Measurements from ENCODE around the gene MYLK.
A peak's percentile ranks its signal among the peaks of the same experiment; 100 is the strongest.
"Not testable (repeated sequence)": the region's sequence is repeated elsewhere in the genome, so short reads cannot be mapped to it uniquely, and the experiment has no call there.

The MYLK gene

DNA sequence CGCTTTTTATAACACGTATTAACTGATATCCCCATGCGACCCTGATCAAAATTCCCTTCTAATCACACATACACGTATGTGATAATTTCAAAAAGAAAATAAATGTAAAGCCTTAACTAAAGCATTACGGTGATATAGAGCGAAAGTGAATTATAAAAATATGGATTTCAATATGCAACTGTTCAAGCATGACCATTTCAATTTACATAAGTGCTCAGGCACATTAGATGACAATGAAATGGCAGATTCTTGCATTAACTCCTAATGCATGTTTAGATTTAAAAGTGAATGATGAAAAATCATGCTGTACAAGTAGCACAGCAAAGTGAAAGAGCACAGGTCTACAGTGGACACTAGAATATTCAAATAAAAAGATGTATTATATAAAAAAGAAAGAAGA, 140.1 kb downstream of the MYLK start:
- DNase-seq, result no peak

GRCh38 chr3:123743121-123743520, 141.0 kb downstream of the MYLK start:
- peak; percentile 77 for DNase-seq

GRCh38 chr3:123741041-123741511, 143.1 kb downstream of the MYLK start:
- DNase-seq, result peak; percentile 54

GRCh38 chr3:123740391-123740822, 143.7 kb downstream of the MYLK start:
- no peak for DNase-seq

- DNase-seq, result peak; percentile 88
Observed at GRCh38 chr3:123739754-123740153, 144.4 kb downstream of the MYLK start.

- peak; percentile 29 for DNase-seq
Observed at GRCh38 chr3:123739106-123739505, 145.0 kb downstream of the MYLK start.

DNA sequence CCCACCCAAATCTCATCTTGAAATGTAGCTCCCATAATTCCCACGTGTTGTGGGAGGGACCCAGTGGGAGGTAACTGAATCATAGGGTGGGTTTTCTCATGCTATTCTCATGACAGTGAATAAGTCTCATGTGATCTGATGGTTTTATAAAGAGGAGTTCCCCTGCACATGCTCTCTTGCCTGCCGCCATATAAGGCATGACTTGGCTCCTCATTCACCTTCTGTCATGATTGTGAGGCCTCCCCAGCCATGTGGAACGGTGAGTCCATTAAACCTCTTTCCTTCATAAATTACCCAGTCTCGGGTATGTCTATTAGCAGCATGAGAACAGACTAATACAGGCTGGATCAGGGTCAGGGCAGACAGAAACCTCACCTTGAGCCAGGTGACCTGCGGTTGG, 145.6 kb downstream of the MYLK start:
- not testable (repeated sequence) for DNase-seq

- no peak for DNase-seq
Observed at GRCh38 chr3:123737168-123737567, 147.0 kb downstream of the MYLK start.

GRCh38 chr3:123735456-123735855, 148.7 kb downstream of the MYLK start:
- no peak for DNase-seq

GRCh38 chr3:123734527-123734902, 149.6 kb downstream of the MYLK start:
- no peak for DNase-seq

- DNase-seq, result peak; percentile 95
Observed at GRCh38 chr3:123733805-123734526, 150.2 kb downstream of the MYLK start.

- no peak for DNase-seq
Observed at GRCh38 chr3:123733341-123733740, 150.8 kb downstream of the MYLK start.

- DNase-seq, result peak; percentile 80
Observed at GRCh38 chr3:123732447-123732846, 151.7 kb downstream of the MYLK start.

DNA sequence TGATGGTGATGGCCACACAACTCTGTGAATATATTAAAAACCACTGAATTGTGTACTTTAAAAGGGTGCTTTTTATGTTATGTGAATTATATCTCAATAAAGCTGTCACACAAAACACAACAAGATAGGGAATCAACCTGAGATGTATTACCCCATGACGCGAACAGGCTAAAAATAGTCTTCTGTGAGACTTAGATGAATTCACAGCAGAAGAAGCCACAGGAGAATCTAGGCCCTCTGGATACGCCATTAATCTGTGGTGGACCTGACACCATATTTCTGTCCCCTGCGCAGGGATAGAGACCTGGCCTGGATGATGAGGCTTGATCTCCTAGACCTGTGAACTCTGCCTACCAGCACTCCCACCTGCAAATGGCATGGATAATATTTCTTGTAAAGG, 153.3 kb downstream of the MYLK start:
- DNase-seq, result no peak

DNA sequence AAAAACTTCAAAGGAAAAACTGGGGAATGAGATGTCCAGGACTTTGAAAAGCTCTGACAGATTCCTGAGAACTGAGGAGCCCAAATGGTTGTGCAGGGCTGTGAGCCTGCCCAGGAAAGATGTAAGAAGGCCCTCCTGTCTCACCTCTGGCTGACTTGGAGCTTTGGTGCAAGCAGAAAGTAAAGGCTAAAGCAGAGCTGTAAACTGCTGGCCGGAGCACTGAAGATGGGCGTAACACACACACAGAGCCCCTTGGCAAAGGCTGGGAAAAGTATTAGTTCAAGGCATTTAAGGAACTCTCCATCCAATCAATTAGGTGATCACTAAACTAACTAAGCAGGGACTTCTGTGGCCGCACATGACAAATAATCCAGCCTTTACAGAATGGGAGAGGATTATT, 155.1 kb downstream of the MYLK start:
- DNase-seq, result no peak

DNA sequence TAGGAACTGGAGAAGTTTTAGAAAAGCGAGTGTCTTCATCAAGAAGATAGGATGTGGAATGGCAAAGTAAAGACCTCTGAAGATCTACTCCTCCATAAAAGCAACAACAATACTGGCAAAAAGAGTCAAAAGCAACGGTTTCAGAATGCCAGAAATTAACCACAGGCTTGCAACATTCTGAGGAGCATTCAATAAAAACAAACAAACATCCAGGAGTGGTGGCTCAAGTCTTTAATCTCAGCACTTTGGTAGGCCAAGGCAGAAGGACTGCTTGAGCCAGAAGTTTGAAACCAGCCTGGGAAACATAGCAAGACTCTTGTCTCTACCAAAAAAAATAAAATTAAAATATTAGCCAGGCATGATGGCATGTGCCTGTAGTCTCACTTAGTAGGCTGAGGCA, 156.1 kb downstream of the MYLK start:
- peak; percentile 34 for DNase-seq

GRCh38 chr3:123725652-123726400, 158.3 kb downstream of the MYLK start:
- no peak for DNase-seq

DNA sequence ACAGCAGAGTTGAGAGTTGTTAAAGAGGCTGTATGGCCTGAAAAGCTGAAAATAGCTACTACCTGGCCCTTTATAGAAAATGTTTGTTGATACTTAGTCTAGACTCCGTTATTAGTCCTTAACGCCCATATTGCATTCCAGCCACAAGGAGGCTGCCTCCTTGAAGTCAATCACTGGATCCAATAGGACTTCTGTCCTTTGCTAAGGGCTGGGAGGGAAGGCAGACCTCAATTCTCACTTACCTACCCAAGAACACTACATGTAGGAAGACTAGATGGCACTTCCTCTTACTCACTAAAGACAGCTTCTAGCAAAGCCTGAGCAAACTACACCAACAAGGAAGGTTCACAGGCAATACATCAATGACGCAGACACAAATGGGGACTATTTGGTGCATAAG, 159.8 kb downstream of the MYLK start:
- no peak for DNase-seq

DNA sequence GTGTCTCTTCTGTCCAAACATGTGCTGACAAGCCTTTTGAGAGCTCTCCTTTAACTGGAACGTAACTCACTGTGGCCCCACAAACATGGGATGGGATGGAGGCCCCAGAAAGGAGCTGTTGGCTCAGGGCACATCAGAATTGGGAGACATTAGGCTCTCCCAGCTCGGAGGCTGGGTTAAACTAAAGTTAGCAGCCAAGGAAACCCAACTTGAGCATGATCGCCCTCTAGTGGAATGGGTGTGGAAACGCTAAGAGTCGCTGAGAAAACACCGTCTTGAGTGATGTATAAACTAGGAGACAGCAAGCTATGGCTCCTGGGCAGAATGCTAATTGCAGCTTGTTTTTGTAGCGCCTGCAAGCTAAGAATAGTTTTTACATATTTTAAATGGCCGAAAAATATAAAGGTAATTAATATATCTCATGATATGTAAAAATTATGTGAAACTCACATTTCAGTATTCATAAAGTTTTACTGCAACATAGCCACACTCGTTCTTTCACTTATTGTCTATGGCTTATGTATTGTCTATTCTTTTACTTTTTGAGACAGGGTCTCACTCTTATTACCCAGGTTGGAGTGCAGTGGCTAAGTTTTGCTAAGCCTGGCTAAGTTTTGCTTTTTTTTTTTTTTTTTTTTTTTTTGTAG, 160.5 kb downstream of the MYLK start:
- DNase-seq, result peak; percentile 84

GRCh38 chr3:123723070-123723469, 161.1 kb downstream of the MYLK start:
- no peak for DNase-seq

GRCh38 chr3:123722456-123722855, 161.7 kb downstream of the MYLK start:
- DNase-seq, result no peak

DNA sequence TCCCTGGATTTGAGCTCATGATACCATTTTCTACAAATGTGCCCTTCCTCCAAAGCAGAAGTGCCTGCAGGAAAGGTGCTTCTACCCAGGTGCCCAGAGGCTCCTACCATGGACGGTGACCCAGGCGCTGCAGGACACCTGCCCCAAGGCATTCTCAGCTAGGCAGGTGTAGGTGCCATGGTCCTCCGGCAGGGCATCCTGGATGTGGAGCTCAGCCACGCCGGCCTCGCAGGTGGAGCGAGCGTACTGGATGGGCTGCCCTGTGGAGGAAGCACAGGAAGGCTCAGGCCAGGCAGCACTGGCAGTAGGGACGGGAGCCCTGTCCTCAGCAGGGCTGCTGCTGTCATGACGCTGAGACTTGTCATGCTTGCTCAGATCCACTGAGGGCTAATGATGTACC, 162.1 kb downstream of the MYLK start:
- no peak for DNase-seq

- DNase-seq, result not testable (repeated sequence)
Observed at GRCh38 chr3:123721095-123721689, 162.9 kb downstream of the MYLK start.

Measured in fibroblast of skin of right quadriceps (primary cell).